ENCODE results near the gene JOSD1. TPM values are rescaled to one million over a fixed set of nuclear protein-coding genes. Genes with fewer than 3 reads are reported as not detected.

JOSD1 gene
- total and polyA plus RNA-seq, 12 donors = 9.6 to 37.3 (median 21.8) TPM

- no peaks in the 10 kb centered on the region for H3K27me3 ChIP-seq
- ATAC-seq (peak in 4 of 8 donors; percentile 3 to 24 (median 10)), DNase-seq (no peak)
- H3K4me3 ChIP-seq = peak overlapping the region; percentile 66 to 98 (median 89)
- peak overlapping the region in 8 of 10 donors; percentile 95 to 99 (median 96) for H3K27ac ChIP-seq
- H3K36me3 ChIP-seq = peaks cover 0 to 4% (median 0%) of the 10 kb centered on the region in 9 donors
- H3K4me1 ChIP-seq = peaks cover 3 to 26% (median 19%) of the 10 kb centered on the region in 9 donors
- intact Hi-C loops (cut with DNase I) = loop anchor here in 2 of 10 donors (1.0 to 10.0 kb wide), 2 partner anchors 50 to 151 kb away; partner anchors contain the start of genes DDX17 (in 1 of the 2) and GTPBP1 (in 1 of the 2)
- WGBS, 2 donors = 4 to 7% methylated on average over 22 of the region's 22 CpGs
- TF ChIP-seq CTCF (IDR thresholded peaks at IDR 0.05) = no peak
- no peaks in the 10 kb centered on the region for H3K9me3 ChIP-seq
Measured at GRCh38 chr22:38655519-38656255, 45.1 kb downstream of the JOSD1 start.

GRCh38 chr22:38653741-38654140 is 47.0 kb downstream of the JOSD1 start:
- Histone ChIP-seq H3K4me1 (peaks cover 3 to 25% (median 19%) of the 10 kb centered on the region in 9 donors), H3K9me3 (no peaks in the 10 kb centered on the region), H3K36me3 (no peaks in the 10 kb centered on the region), H3K27ac (no peak overlapping the region), H3K4me3 (no peak overlapping the region), H3K27me3 (no peaks in the 10 kb centered on the region)
- intact Hi-C loops (cut with DNase I) = loop anchor here in 1 of 10 donors (10.0 kb wide), 1 partner anchor 149 kb away; the partner anchor contains the start of gene DDX17
- ATAC-seq (no peak), DNase-seq (no peak)
- WGBS, 2 donors = 97 to 98% methylated on average over 8 of the region's 8 CpGs
- TF ChIP-seq CTCF (IDR thresholded peaks at IDR 0.05) = no peak

GRCh38 chr22:38652859-38653258 is 47.9 kb downstream of the JOSD1 start:
- peaks cover 3 to 18% (median 15%) of the 10 kb centered on the region in 9 donors for H3K4me1 ChIP-seq
- H3K27me3 ChIP-seq = no peaks in the 10 kb centered on the region
- H3K36me3 ChIP-seq = no peaks in the 10 kb centered on the region
- no peak for TF ChIP-seq CTCF (IDR thresholded peaks at IDR 0.05)
- no peaks in the 10 kb centered on the region for H3K9me3 ChIP-seq
- ATAC-seq (no peak), DNase-seq (no peak)
- no peak overlapping the region for H3K27ac ChIP-seq
- intact Hi-C loops (cut with DNase I) = loop anchor here in 1 of 10 donors (10.0 kb wide), 1 partner anchor 148 kb away; the partner anchor contains the start of gene DDX17
- no peak overlapping the region for H3K4me3 ChIP-seq

GRCh38 chr22:38649841-38650522 is 50.8 kb downstream of the JOSD1 start:
- H3K4me3 ChIP-seq = no peak overlapping the region
- DNase-seq (no peak), ATAC-seq (no peak)
- H3K27me3 ChIP-seq = no peaks in the 10 kb centered on the region
- H3K4me1 ChIP-seq = no peaks in the 10 kb centered on the region
- no peak overlapping the region for H3K27ac ChIP-seq
- intact Hi-C loops (cut with DNase I) = loop anchor here in 1 of 10 donors (10.0 kb wide), 1 partner anchor 145 kb away; the partner anchor contains the start of gene DDX17
- WGBS, 2 donors = 79 to 80% methylated on average over 5 of the region's 5 CpGs
- H3K9me3 ChIP-seq = no peaks in the 10 kb centered on the region
- H3K36me3 ChIP-seq = no peaks in the 10 kb centered on the region
- no peak for TF ChIP-seq CTCF (IDR thresholded peaks at IDR 0.05)

All from heart right ventricle (tissue), 16 donors.